Uterus (tissue), 2 donors: Measurements from ENCODE around the gene CDKAL1.

Experiments
- CTCF ChIP-seq, 4 experiments: fragments of 200-600 bp in 2 of 4; fragments of 450-650 bp in 2 of 4; sonication (generic) in 2 of 4; IDR thresholded peaks; one replicate each; pipeline ENCODE4 v1.5.1; 2016 to 2019; ENCODE audit warnings: antibody characterized with exemption in 4 of 4, mild to moderate bottlenecking in 2 of 4, moderate library complexity in 1 of 4
- POLR2A ChIP-seq, 2 donors: fragments of 450-650 bp; IDR thresholded peaks; one replicate each; pipeline ENCODE4 v1.6.1; 2016; ENCODE audit warnings: antibody characterized with exemption in 2 of 2, mild to moderate bottlenecking in 1 of 2, moderate library complexity in 1 of 2

- TF ChIP-seq CTCF (IDR thresholded peaks at IDR 0.05), result no peak
- no peak for TF ChIP-seq POLR2A (IDR thresholded peaks at IDR 0.05)
These were observed 95.9 kb downstream of the CDKAL1 start for GRCh38 chr6:20630136-20630535.
